Keratinocyte (primary cell): ENCODE results near the gene GINM1. TPM values are rescaled to one million over a fixed set of nuclear protein-coding genes. Genes with fewer than 3 reads are reported as not detected.
A peak's percentile ranks its signal among the peaks of the same experiment; 100 is the strongest.

Experiments used
- DNase-seq: peaks from one replicate; pipeline ENCODE4 v3.0.0-alpha.2; 2011; ENCODE audit warnings: low read depth, missing footprints, low spot score
- FAIRE-seq: peaks from 2 replicates; lab custom pipeline; 2011; peaks lifted over from hg19 to GRCh38; lab: Jason Lieb, UNC
- H2AFZ ChIP-seq: 2 replicates; pipeline ENCODE4 v1.6.0; 2012; ENCODE audit warnings: low read length, control low read depth, inconsistent platforms; ENCODE audit not compliant: control insufficient read depth
- H3K27ac ChIP-seq: 2 replicates; pipeline ENCODE4 v1.5.1; 2011; ENCODE audit warnings: low read length; ENCODE audit not compliant: control insufficient read depth, insufficient read depth
- H3K27me3 ChIP-seq: 3 replicates; pipeline ENCODE4 v1.6.0; 2011; ENCODE audit warnings: low read length; ENCODE audit not compliant: control insufficient read depth, insufficient read depth; ENCODE audit errors: extremely low read depth
- H3K36me3 ChIP-seq, 2 experiments: 2 replicates in 1 of 2; 3 replicates in 1 of 2; pipeline ENCODE4 v1.5.1; 2011; ENCODE audit warnings: low read length in 2 of 2, mild to moderate bottlenecking in 1 of 2; ENCODE audit not compliant: control insufficient read depth in 2 of 2, insufficient read depth in 2 of 2; ENCODE audit errors: extremely low read depth in 1 of 2
- H3K4me1 ChIP-seq: 3 replicates; pipeline ENCODE4 v1.5.1; 2011; ENCODE audit warnings: low read length; ENCODE audit not compliant: control insufficient read depth, insufficient read depth; ENCODE audit errors: extremely low read depth
- H3K4me2 ChIP-seq: 3 replicates; pipeline ENCODE4 v1.6.0; 2011; ENCODE audit warnings: low read depth, low read length; ENCODE audit not compliant: control insufficient read depth, insufficient read depth; ENCODE audit errors: extremely low read depth
- H3K4me3 ChIP-seq, 3 experiments: fragments of 200-600 bp in 1 of 3; sonication (generic) in 1 of 3; 2 replicates in 2 of 3; 3 replicates in 1 of 3; pipeline ENCODE4 v1.5.1; 2011 to 2016; ENCODE audit warnings: low read length in 3 of 3, mild to moderate bottlenecking in 3 of 3, control low read depth in 2 of 3, inconsistent platforms in 1 of 3, low read depth in 1 of 3, mixed read lengths in 1 of 3, mixed run types in 1 of 3, moderate library complexity in 1 of 3; ENCODE audit not compliant: control insufficient read depth in 2 of 3, insufficient read depth in 2 of 3; ENCODE audit errors: extremely low read depth in 1 of 3
- H3K79me2 ChIP-seq: 2 replicates; pipeline ENCODE4 v1.6.0; 2012; ENCODE audit warnings: low read length; ENCODE audit not compliant: control insufficient read depth, insufficient read depth
- H3K9ac ChIP-seq: 3 replicates; pipeline ENCODE4 v1.6.0; 2011; ENCODE audit warnings: low read length; ENCODE audit not compliant: control insufficient read depth, insufficient read depth; ENCODE audit errors: extremely low read depth
- H3K9me1 ChIP-seq: 3 replicates; pipeline ENCODE4 v1.6.0; 2011; ENCODE audit warnings: low read length; ENCODE audit not compliant: control insufficient read depth, insufficient read depth; ENCODE audit errors: extremely low read depth
- H3K9me3 ChIP-seq: 2 replicates; pipeline ENCODE4 v1.5.1; 2012; ENCODE audit warnings: low read depth, low read length; ENCODE audit not compliant: control insufficient read depth
- H4K20me1 ChIP-seq: 3 replicates; pipeline ENCODE4 v1.6.0; 2011; ENCODE audit warnings: low read length; ENCODE audit not compliant: control insufficient read depth, insufficient read depth; ENCODE audit errors: extremely low read depth
- CTCF ChIP-seq, 3 experiments: IDR thresholded peaks in 1 of 3; conservative IDR thresholded peaks in 1 of 3; optimal IDR thresholded peaks in 1 of 3; 2 replicates in 2 of 3; 3 replicates in 1 of 3; pipeline versions ENCODE3 to v1.5.1; 2011; ENCODE audit warnings: low read length in 3 of 3, mild to moderate bottlenecking in 3 of 3, moderate library complexity in 2 of 3, control low read depth in 1 of 3, inconsistent platforms in 1 of 3; ENCODE audit not compliant: insufficient read depth in 2 of 3; ENCODE audit errors: extremely low read depth in 1 of 3
- EZH2 ChIP-seq: IDR thresholded peaks from one replicate; pipeline ENCODE4 v1.6.1; 2012; ENCODE audit warnings: inconsistent platforms, mild to moderate bottlenecking, low read length, moderate library complexity
- dilution Hi-C: fragments of 300-500 bp; cut with MboI; formaldehyde crosslinking; loops from one replicate; pipeline ENCODE4 v1.7.0; 2020; ENCODE audit warnings: low sequenced_read_pairs; ENCODE audit not compliant: extremely low pct_ligation_motif_present
- polyA plus RNA-seq, 5 experiments: library from polyadenylated mRNA; depleted of rRNA in 3 of 5; stranded (reverse) in 3 of 5; stranded (forward) in 1 of 5; unstranded in 1 of 5; fragments of >200 nt; gene quantifications; 1 replicate in 1 of 5; 2 replicates in 3 of 5; 3 replicates in 1 of 5; pipeline versions ENCODE4 v1.2.1 to v1.2.3, GENCODE V29; 2011 to 2012; ENCODE audit warnings: missing spikeins in 2 of 5, low read depth in 1 of 5, low replicate concordance in 1 of 5

GINM1 gene
- polyA plus RNA-seq, 1 donor (not counting 4 experiments of a cell fraction or from before 2014, with no cell fraction given): 29.7 TPM

- Histone ChIP-seq H3K27me3 (no peaks in the 10 kb centered on the region), H3K9ac (no peak overlapping the region), H3K27ac (peak overlapping the region; percentile 41), H2AFZ (no peak overlapping the region), H3K4me3 (no peak overlapping the region), H3K9me1 (no peaks in the 10 kb centered on the region), H4K20me1 (no peaks in the 10 kb centered on the region), H3K4me1 (peaks cover 18% of the 10 kb centered on the region), H3K79me2 (peaks cover 1% of the 10 kb centered on the region), H3K4me2 (peak overlapping the region; percentile 79), H3K36me3 (peaks cover 2 to 4% of the 10 kb centered on the region in 2 experiments), H3K9me3 (no peaks in the 10 kb centered on the region)
- DNase-seq: no peak
- dilution Hi-C loops: no loop called here
- TF ChIP-seq EZH2: no peak
- TF ChIP-seq CTCF (optimal IDR thresholded peaks at IDR 0.05 in 1 of 3, IDR thresholded peaks at IDR 0.05 in 1 of 3, conservative IDR thresholded peaks at IDR 0.05 in 1 of 3; ENCODE audit: extremely low read depth in 1 of 3, insufficient read depth in 2 of 3, low read length in 3 of 3): no peak
- no peak for FAIRE-seq
These were observed 15.2 kb downstream of the GINM1 start for GRCh38 chr6:149581349-149581748.

- Histone ChIP-seq H4K20me1 (no peaks in the 10 kb centered on the region), H3K4me2 (no peak overlapping the region), H3K27me3 (no peaks in the 10 kb centered on the region), H2AFZ (no peak overlapping the region), H3K27ac (no peak overlapping the region), H3K9ac (no peak overlapping the region), H3K9me3 (no peaks in the 10 kb centered on the region), H3K36me3 (peaks cover 1 to 6% of the 10 kb centered on the region in 2 experiments), H3K9me1 (no peaks in the 10 kb centered on the region), H3K4me3 (no peak overlapping the region), H3K4me1 (peaks cover 7% of the 10 kb centered on the region), H3K79me2 (no peaks in the 10 kb centered on the region)
- DNase-seq: no peak
- dilution Hi-C loops: no loop called here
- FAIRE-seq: no peak
- no peak for TF ChIP-seq CTCF (optimal IDR thresholded peaks at IDR 0.05 in 1 of 3, IDR thresholded peaks at IDR 0.05 in 1 of 3, conservative IDR thresholded peaks at IDR 0.05 in 1 of 3; ENCODE audit: extremely low read depth in 1 of 3, insufficient read depth in 2 of 3, low read length in 3 of 3)
- no peak for TF ChIP-seq EZH2
These were observed 20.0 kb downstream of the GINM1 start for GRCh38 chr6:149586149-149586548.
